B cell (primary cell): ENCODE measurements around the gene IFNA2. TPM values are rescaled to one million over a fixed set of nuclear protein-coding genes. Genes with fewer than 3 reads are reported as not detected.

Experiments used
- ATAC-seq: fragments of 200-7000 bp; cut with Tn5 transposase; one replicate; pipeline ENCODE4 v1.10.0; 2021; ENCODE audit warnings: low read depth, mild to moderate bottlenecking, moderate number of reproducible peaks, moderate library complexity
- CTCF ChIA-PET: fragments of 350-600 bp; sonication (Branson Sonifier 250); formaldehyde crosslinking; loops from one replicate; lab custom pipeline; 2021; ENCODE audit warnings: antibody characterized with exemption, inconsistent platforms; lab: Charles Lee
- POLR2A ChIA-PET: fragments of 350-600 bp; sonication (Branson Sonifier 250); formaldehyde crosslinking; loops from one replicate; lab custom pipeline; 2021; ENCODE audit warnings: antibody characterized with exemption; lab: Charles Lee
- DNase-seq: peaks from one replicate; pipeline ENCODE4 v3.0.0; 2013
- H2AFZ ChIP-seq: 2 replicates; pipeline ENCODE4 v1.6.1; 2012; ENCODE audit warnings: mild to moderate bottlenecking, low read depth, low read length; ENCODE audit not compliant: insufficient read depth, poor library complexity, severe bottlenecking
- H3K27ac ChIP-seq, 2 donors: 1 replicate in 1 of 2; 2 replicates in 1 of 2; pipeline ENCODE4 v1.5.1; 2012 to 2013; ENCODE audit warnings: low read length in 2 of 2, mild to moderate bottlenecking in 2 of 2, moderate library complexity in 1 of 2
- H3K27me3 ChIP-seq, 4 experiments: fragments of 200-600 bp in 1 of 4; sonication (generic) in 1 of 4; replicated peaks in 1 of 4; 1 replicate in 2 of 4; 2 replicates in 2 of 4; pipeline versions ENCODE4 v1.6.1 to v1.7.0; 2013 to 2016; ENCODE audit warnings: low read length in 3 of 4, mild to moderate bottlenecking in 2 of 4, mixed read lengths in 1 of 4, moderate library complexity in 1 of 4; ENCODE audit not compliant: insufficient read depth in 4 of 4, control insufficient read depth in 3 of 4; ENCODE audit errors: control extremely low read depth in 1 of 4
- H3K36me3 ChIP-seq, 2 experiments: replicated peaks in 1 of 2; 1 replicate in 1 of 2; 2 replicates in 1 of 2; pipeline versions ENCODE4 v1.6.1 to v1.7.1; 2013; ENCODE audit warnings: low read length in 1 of 2; ENCODE audit not compliant: insufficient read depth in 2 of 2, control insufficient read depth in 1 of 2; ENCODE audit errors: control extremely low read depth in 1 of 2, extremely low read depth in 1 of 2
- H3K4me1 ChIP-seq, 2 donors: fragments of 200-600 bp in 1 of 2; sonication (generic) in 1 of 2; 1 replicate in 1 of 2; 2 replicates in 1 of 2; pipeline versions ENCODE4 v1.5.1 to v1.6.1; 2013 to 2017; ENCODE audit warnings: low read length in 2 of 2; ENCODE audit not compliant: control insufficient read depth in 2 of 2, insufficient read depth in 2 of 2
- H3K4me2 ChIP-seq: replicated peaks from 2 replicates; pipeline ENCODE3; 2012; ENCODE audit warnings: mild to moderate bottlenecking, low read depth, low read length; ENCODE audit not compliant: poor library complexity, severe bottlenecking
- H3K4me3 ChIP-seq, 5 experiments: fragments of 200-600 bp in 1 of 5; sonication (generic) in 1 of 5; 1 replicate in 3 of 5; 2 replicates in 2 of 5; pipeline versions ENCODE4 v1.5.1 to v1.7.0; 2011 to 2016; ENCODE audit warnings: low read length in 4 of 5, mild to moderate bottlenecking in 4 of 5, low read depth in 2 of 5, control low read depth in 1 of 5, moderate library complexity in 1 of 5; ENCODE audit not compliant: insufficient read depth in 1 of 5; ENCODE audit errors: control extremely low read depth in 1 of 5, extremely low read depth in 1 of 5
- H3K79me2 ChIP-seq: fragments of 200-600 bp; sonication (generic); one replicate; pipeline ENCODE4 v1.6.0; 2016; ENCODE audit warnings: low read length; ENCODE audit not compliant: control insufficient read depth, insufficient read depth
- H3K9ac ChIP-seq: fragments of 200-600 bp; sonication (generic); 2 replicates; pipeline ENCODE4 v1.6.1; 2017; ENCODE audit warnings: mild to moderate bottlenecking, low read length, moderate library complexity
- H3K9me3 ChIP-seq, 3 donors: one replicate each; pipeline versions ENCODE4 v1.6.1 to v1.7.1; 2013; ENCODE audit warnings: low read length in 2 of 3; ENCODE audit not compliant: control insufficient read depth in 2 of 3, insufficient read depth in 1 of 3; ENCODE audit errors: control extremely low read depth in 1 of 3
- H4K20me1 ChIP-seq: 2 replicates; pipeline ENCODE4 v1.6.0; 2012; ENCODE audit warnings: mild to moderate bottlenecking, low read length; ENCODE audit not compliant: insufficient read depth, control insufficient read depth, poor library complexity, severe bottlenecking
- H3K27ac Mint-ChIP-seq: one replicate; pipeline ENCODE4 v1.8.0; 2021; ENCODE audit warnings: mixed read lengths
- H3K27me3 Mint-ChIP-seq: one replicate; pipeline ENCODE4 v1.8.0; 2021; ENCODE audit warnings: mixed read lengths
- H3K4me1 Mint-ChIP-seq: one replicate; pipeline ENCODE4 v1.8.0; 2021; ENCODE audit warnings: mixed read lengths
- H3K4me3 Mint-ChIP-seq: one replicate; pipeline ENCODE4 v1.8.0; 2021; ENCODE audit warnings: mixed read lengths
- H3K9me3 Mint-ChIP-seq: one replicate; pipeline ENCODE4 v1.8.0; 2022; ENCODE audit warnings: mixed read lengths; ENCODE audit not compliant: insufficient read depth
- EZH2 ChIP-seq: IDR thresholded peaks from 2 replicates; pipeline ENCODE4 v1.6.1; 2012; ENCODE audit warnings: borderline replicate concordance, low read depth, mild to moderate bottlenecking, moderate library complexity, low read length; ENCODE audit not compliant: insufficient read depth, poor library complexity, severe bottlenecking
- WGBS: methylation state at CpG from one replicate; pipeline ENCODE4 v1.1.5; 2013; ENCODE audit warnings: missing lambda C conversion rate; ENCODE audit not compliant: insufficient coverage; 5-methylcytosine and 5-hydroxymethylcytosine counted together
- intact Hi-C: fragments of 100-400 bp; cut with micrococcal nuclease; formaldehyde crosslinking; loops from one replicate; pipeline ENCODE4 v1.10.0; 2022
- polyA plus RNA-seq: library from polyadenylated mRNA; depleted of rRNA; stranded (reverse); fragments of >200 nt; gene quantifications from 2 replicates; pipeline ENCODE4 v1.2.3, GENCODE V29; 2012
- total RNA-seq, 2 donors: library from RNA; stranded (reverse); fragments of 120-200 nt in 1 of 2; gene quantifications; 1 replicate in 1 of 2; 2 replicates in 1 of 2; pipeline versions ENCODE4 v1.2.3 to v1.2.4, GENCODE V29; 2013 to 2022
- TF ChIP-seq, protein P1 (sequence below): fragments of 200-600 bp; IDR thresholded peaks from one replicate; pipeline ENCODE4 v1.8.0; 2022; ENCODE audit warnings: antibody characterized with exemption, mild to moderate bottlenecking

The IFNA2 gene
- total and polyA plus RNA-seq, 2 donors (not counting 1 experiment from before 2014, with no cell fraction given), result not detected

- Mint-ChIP-seq H3K9me3 (no peaks in the 10 kb centered on the region), H3K27ac (no peak overlapping the region), H3K27me3 (peaks cover 56% of the 10 kb centered on the region), H3K4me3 (no peak overlapping the region), H3K4me1 (peaks cover 10% of the 10 kb centered on the region)
- peaks cover 0 to 25% (median 9%) of the 10 kb centered on the region in 4 experiments for H3K27me3 ChIP-seq
- no peak overlapping the region for H3K9ac ChIP-seq
- peaks cover 2% of the 10 kb centered on the region for H3K79me2 ChIP-seq
- H3K4me1 ChIP-seq, result no peaks in the 10 kb centered on the region
- H2AFZ ChIP-seq, result no peak overlapping the region
- no peaks in the 10 kb centered on the region for H3K36me3 ChIP-seq
- DNase-seq (no peak), ATAC-seq (no peak)
- H3K4me2 ChIP-seq, result no peak overlapping the region
- CTCF ChIA-PET, result interaction anchor here (1.1 kb wide), 1 partner anchor 55 kb away, joined by 5 read pairs; no protein-coding TSS in a partner anchor
- no peak for TF ChIP-seq EZH2
- TF ChIP-seq, protein P1, sequence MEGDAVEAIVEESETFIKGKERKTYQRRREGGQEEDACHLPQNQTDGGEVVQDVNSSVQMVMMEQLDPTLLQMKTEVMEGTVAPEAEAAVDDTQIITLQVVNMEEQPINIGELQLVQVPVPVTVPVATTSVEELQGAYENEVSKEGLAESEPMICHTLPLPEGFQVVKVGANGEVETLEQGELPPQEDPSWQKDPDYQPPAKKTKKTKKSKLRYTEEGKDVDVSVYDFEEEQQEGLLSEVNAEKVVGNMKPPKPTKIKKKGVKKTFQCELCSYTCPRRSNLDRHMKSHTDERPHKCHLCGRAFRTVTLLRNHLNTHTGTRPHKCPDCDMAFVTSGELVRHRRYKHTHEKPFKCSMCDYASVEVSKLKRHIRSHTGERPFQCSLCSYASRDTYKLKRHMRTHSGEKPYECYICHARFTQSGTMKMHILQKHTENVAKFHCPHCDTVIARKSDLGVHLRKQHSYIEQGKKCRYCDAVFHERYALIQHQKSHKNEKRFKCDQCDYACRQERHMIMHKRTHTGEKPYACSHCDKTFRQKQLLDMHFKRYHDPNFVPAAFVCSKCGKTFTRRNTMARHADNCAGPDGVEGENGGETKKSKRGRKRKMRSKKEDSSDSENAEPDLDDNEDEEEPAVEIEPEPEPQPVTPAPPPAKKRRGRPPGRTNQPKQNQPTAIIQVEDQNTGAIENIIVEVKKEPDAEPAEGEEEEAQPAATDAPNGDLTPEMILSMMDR, result no peak
- POLR2A ChIA-PET, result no interaction called here
- WGBS, result 94% methylated on average over 2 of the region's 4 CpGs
- H4K20me1 ChIP-seq, result no peaks in the 10 kb centered on the region
- intact Hi-C loops, result no loop called here
- H3K4me3 ChIP-seq, result no peak overlapping the region
- peaks cover 0 to 2% (median 0%) of the 10 kb centered on the region in 3 donors for H3K9me3 ChIP-seq
- no peak overlapping the region for H3K27ac ChIP-seq
Observed at GRCh38 chr9:21340735-21341134, 44.5 kb downstream of the IFNA2 start.

DNA sequence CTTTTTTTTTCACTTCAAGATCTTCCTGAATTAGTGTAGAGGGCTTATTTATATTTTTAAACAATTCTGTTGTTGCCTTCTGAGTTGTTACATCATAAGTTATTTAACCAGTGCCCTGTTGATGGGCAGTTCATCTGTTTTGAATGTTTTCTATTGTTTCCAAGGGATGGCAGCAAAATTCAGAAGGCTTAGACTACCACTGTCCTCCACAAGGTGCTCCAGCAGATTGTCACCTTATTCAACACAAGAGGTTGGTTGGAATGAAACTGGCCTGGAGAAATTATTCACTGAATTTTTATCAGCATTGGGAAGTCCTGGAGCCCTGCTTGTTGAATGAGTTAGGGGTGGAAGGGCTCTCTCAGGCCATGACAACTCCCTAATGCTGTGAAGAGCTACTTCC, 48.7 kb downstream of the IFNA2 start:
- Mint-ChIP-seq H3K4me3 (no peak overlapping the region), H3K27me3 (peaks cover 20% of the 10 kb centered on the region), H3K27ac (no peak overlapping the region), H3K4me1 (peaks cover 39% of the 10 kb centered on the region), H3K9me3 (no peaks in the 10 kb centered on the region)
- POLR2A ChIA-PET, result no interaction called here
- DNase-seq, result no peak
- CTCF ChIA-PET, result interaction anchor here (1.1 to 1.8 kb wide), 3 partner anchors 11 to 118 kb away, joined by 3 to 9 read pairs (median 6); no protein-coding TSS in a partner anchor
- no peak for ATAC-seq
- intact Hi-C loops, result loop anchor here (5.0 to 10.0 kb wide), 2 partner anchors 658 to 714 kb away; partner anchors contain the start of genes CDKN2A, CDKN2B-AS1 and MLLT3
- Histone ChIP-seq H3K4me3 (no peak overlapping the region), H3K79me2 (peaks cover 45% of the 10 kb centered on the region), H3K9me3 (no peaks in the 10 kb centered on the region), H2AFZ (no peak overlapping the region), H3K9ac (no peak overlapping the region), H3K36me3 (peaks cover 0 to 4% of the 10 kb centered on the region in 2 experiments), H3K27me3 (peaks cover 0 to 12% (median 4%) of the 10 kb centered on the region in 4 experiments), H3K4me2 (no peak overlapping the region), H3K4me1 (peaks cover 17 to 26% of the 10 kb centered on the region in 2 donors), H4K20me1 (peaks cover 21% of the 10 kb centered on the region), H3K27ac (no peak overlapping the region)
- no peak for TF ChIP-seq EZH2
- TF ChIP-seq, protein P1, result no peak
